GM21528 (cell line): ENCODE results near the gene SREBF2.

Experiments
- ATAC-seq: cut with Tn5 transposase; IDR thresholded peaks from one replicate; pipeline ENCODE4 v1.9.1; 2021; ENCODE audit warnings: mild to moderate bottlenecking, moderate library complexity; ENCODE audit not compliant: unreplicated experiment, low FRiP score

Gene SREBF2

DNA sequence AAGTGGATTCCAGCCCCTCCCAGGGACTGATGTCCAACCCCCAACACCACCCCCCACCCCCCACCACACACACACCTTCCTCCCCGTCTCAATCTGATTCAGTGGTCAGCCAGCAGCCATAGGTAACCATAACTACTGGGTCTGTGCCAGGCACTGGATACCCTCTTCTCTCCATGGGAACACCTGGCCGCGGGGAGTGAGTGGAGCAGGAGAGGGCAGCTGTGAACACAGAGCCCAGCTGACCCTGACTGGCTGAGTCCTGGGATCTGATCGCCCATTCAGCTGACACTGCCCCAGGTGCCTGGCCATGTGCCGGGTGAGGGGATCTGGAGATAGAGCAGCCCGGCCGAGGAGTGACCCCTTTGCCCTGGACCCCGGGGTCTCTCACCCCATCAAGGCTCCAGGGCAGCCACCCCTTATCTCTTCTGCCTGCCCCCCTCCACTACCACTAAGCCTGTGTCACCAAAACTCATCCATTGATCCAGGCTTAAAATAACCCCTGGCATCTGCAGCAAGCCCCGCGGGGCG is 84.5 kb downstream of the SREBF2 start:
- no peak for ATAC-seq

DNA sequence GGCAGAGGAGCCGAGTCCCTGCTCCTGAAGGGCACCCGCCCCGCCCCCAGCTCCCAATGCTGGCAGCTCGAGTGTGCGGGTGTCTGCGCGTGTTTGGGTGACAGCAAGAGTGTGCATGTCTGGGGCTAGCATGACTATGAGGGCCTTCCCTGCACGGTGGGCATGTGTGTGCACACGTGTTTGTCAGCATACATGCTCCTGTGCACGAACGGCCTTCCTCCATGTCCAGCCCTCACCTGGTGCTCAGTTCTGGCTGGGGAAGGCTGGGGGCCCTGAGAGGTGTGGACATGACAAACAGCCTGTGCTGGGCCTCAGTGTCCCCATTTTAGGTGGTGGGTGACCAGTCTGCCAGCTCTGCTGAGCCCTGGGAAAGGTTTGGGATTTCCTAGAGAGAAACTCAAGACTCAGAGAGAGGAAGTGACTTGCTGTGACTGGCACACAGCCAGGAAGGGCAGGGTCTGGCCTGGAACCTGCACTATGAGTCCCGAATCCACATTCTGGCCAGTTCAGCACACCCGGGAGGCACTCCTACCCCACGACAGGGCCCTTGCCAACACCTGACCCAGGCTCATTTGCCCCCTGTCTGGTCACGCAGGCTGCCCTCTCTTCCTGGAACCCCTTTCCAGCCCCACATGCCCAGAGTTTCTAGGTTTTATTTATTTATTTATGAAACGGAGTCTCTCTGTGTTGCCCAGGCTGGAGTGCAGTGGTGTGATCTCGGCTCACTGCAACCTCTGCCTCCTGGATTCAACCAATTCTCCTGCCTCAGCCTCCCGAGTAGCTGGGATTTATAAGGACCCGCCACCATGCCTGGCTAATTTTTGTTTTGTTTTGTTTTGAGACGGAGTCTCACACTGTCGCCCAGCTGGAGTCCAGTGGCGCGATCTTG is 85.2 kb downstream of the SREBF2 start:
- ATAC-seq: no peak

DNA sequence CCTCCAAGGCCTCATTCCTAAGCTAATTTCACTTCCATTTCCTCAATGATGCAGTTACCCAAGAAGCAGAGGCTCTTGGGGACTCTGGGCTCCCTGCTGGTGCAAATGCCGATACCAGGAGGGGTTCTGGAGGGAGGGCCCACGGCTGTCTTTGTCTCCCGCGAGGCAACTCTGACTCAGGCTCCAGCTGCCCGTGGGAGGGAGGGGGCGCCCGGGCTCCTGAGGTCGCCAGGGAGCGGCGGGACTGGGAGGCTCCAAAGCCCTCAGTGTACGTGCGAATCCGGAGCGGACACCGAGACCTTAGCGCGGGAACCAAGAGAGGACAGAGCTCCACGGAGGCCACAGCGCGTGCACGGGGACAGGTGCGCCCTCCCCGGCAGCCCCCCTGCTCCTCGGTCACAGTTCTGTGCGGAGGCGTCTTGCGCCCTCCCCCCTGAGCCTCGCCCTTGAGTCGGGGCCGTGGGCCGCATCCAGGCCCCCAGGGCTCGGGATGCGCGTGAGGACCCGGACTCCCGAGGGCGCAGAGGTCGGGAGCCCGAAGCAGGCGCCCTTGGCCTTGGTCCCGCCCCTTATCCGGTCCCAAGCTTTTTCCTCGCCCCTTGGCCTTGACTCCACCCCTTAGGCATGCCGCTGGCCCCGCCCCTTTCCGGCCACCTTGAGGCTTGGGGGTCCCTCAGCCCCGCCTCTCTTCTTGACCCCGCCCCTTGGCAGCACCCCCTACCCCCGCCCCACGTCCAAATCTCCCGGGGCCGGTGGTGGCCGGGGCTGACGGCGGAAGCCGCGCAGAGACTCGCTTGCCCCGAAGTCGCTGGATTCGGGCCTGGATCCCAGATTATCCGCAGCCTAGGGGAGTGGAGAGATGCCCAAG is 86.7 kb downstream of the SREBF2 start:
- peak; percentile 46 for ATAC-seq

DNA sequence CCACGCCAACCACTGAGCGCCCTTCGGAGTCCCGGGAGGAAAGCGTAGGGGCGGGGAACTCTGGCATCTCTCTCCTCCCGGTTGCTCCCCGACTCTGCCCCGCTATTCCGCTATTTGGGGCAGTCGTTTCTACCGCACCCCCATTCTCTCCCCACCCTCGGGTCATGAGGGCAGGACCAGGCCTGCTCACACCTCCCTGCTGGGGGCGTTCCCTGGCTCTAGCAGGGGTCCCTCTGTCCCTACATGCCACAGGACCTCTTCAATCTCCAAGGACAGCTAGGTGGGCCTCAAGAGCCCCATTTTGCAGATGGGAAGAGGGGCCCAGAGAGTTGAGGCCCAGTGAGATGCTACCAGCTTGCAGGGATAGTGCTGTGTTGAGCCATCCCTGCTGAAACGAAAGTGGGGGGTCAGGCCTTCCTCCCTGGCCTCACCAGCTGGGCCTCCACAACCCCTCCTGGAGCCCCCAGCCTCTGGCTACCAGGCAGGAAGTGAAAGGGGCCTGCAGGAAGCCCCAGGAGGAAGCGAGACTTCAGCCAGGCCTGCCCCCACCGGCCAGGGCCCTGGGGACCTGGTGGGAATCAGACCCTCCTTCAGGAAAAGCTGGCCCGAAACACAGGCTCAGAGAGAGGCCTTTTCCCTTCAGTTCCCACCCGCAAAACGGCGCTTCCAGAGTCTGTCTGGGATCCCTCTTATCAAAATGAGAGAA is 87.5 kb downstream of the SREBF2 start:
- peak; percentile 18 for ATAC-seq

DNA sequence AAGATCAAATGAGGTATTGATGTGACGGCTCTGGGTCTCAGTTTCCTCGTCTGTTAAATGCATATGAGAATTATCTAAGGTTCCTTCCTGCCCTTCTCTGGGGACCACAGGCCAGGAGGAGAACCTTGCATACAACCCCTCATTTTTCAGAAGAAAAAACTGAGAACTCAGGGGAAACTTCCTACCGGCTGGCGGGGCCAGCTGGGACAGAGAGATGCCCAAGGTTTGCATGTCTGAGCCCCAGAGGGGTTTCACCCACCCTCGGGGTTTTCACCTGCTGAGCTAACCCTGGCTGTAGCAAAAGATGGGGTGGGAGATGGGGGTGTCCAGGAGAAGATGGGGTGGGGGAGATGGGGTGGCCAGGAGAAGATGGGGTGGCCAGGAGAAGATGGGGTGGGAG is 89.4 kb downstream of the SREBF2 start:
- no peak for ATAC-seq

DNA sequence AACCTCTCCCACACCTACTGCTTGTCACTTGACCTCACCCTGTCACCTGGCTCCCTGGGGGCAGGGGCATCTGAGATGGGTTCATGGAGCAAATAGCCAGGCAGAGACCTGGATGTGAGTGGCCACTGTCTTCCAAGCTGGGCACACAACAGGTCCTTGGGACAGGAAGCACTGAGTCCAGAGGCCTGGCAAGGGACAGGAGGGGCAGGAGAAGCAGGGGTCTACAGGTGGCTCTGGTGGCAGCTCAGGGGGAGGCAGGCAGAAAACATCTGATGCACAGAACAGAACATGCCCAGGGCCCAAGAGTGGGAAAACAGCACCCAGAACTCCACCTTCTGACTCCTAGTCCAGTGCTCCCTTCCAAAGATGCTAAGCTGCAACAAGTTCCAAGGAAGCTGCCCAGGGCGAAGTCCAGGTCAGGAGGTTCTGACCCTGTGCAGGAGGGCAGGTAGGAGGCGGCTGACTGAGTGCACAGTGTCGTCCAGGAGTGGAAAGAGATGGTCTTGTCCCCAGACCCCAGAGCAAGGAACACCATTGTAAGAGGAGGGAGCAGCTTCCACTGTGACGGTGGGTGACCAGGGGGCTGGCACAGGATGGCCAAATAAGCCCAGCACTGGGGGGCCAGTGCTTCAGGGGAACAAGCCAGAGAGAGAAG is 90.2 kb downstream of the SREBF2 start:
- ATAC-seq: no peak

DNA sequence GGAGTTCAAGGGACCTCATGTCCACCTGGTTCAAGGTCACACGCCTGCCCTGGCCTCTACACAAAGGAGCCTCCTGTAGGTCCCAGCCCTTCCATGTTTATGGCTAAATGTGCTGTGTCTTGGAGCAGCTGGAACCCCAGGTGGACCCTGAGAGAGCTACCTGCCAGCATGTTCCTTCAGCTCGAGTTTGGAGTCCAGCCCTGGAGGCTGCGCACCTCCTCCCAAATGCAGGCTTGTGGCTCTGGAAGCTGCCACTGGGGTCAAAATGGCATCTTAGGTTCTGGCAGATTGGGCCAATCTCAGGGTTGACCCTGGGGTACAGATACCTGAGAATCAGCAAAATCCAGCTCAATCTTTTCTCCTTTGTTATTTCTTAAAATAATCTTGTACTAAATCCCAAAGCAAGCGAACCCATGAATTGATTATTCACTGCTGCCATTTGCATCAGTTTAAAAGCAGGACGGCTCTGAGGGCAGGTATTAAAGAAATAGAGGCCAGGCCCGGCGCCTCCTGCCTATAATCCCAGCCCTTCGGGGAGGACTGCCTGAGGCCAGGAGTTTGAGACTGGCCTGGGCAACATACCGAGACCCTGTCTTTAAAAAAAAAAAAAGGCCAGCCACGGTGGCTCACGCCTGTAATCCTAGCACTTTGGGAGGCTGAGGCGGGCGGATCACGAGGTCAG is 90.8 kb downstream of the SREBF2 start:
- ATAC-seq: no peak

DNA sequence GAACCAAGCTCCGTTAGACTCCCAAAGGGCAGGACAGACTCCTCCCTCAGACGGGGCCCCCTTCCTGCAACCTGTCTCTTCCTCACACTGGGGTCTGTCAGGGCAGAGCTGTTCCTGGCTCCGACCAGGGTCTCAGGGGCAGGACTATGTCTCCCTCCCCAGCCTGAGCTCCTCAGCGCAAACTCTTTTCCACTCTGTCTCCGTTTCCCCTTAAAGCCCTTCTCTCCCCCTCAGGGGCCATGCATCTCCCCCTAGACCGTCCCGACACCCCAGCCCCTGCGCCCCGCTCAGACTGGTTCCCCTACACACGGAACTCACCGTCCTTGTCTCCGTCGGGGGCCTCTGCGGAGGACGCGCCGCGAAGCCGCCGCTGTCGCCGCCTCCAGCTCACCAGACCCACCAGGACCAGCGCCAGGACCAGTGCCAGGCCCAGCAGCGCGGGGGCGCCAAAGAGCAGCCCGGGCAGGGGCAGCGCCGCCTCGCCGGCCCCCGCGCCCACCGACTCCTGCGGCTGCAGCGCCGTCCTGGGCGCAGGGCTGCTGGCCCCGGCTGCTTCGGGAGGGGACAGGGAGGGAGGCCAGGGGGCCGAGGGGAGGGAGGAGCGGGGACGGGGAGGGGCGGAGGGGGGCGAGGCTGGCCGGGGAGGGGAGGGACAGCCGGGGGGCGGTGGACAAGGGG is 93.0 kb downstream of the SREBF2 start:
- no peak for ATAC-seq

DNA sequence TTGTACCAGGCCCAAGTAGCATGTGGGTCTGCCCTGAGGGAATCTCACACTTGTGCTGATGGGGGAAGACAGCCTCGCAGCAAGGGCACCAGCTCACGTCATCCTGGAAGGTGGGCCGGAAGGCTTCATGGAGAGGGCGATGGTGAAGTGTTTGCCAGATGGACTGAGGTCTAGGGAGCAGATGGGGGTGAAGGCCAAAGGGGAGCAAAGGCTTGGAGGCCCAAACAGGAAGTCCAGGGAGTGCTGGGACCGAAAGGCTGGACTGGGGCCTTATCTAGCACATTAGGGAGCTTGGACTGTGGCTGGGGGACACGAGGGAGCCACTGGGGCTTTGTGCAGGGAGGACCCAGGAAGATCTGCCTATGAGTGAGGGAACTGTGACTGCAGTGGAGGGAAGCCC is 94.9 kb downstream of the SREBF2 start:
- no peak for ATAC-seq

DNA sequence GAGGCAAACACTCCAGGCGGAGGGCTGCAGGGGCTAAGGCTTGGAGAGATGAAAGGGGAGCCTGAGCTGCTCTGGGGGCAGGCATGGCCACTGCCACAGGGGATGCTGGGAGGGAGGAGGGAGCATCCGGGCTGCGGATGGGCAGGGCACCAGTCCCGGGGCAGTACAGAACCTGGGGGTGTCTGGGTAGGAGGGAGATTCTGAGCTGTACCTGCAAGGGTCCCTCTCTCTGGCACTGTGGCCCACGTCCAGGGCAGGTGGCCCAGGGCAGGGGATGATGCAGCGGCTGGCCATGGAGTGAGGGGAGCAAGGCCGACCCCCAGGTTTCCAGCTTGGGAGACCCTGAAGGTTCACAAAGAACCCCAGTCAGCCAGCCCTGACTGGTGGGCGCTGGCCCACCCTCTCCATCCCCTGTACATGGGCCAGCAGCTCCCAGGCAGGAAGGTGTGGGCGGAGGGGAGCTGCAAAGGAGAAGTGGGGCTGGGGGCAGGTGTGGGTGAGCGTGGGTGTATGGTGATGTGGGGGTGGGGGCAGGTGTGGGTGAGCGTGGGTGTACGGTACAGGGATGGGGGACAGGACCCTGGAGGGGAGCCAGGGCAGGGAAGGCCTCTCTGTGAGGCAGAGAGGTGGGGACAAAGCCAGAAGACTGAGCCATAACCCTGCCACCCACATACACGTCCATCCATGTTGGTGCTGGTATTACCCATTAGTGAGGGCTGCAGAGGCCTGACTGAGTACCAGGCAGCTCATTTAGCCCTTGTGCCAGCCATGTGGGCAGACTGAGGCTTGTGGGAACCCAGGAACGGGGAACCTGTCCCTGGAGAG is 95.9 kb downstream of the SREBF2 start:
- ATAC-seq: no peak

DNA sequence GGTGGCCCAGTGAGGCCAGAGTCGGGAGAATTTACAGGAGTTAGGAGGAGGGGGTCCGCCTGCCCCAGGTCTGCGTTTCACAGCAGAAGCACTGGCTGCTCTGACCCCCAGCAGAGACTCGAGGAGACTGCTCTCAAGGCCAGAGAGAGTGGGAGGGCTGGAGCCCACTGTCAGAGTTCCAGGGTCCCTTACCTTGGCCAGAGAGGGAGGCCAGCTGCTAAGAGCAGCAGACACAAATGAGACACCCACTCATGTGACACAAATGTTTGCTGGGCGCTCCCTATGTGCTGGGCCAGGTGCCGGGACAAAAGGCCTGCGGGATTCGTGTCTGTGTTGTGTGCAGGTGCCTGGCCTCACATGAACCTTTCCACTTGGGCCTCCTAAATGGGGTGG is 96.5 kb downstream of the SREBF2 start:
- ATAC-seq: no peak

DNA sequence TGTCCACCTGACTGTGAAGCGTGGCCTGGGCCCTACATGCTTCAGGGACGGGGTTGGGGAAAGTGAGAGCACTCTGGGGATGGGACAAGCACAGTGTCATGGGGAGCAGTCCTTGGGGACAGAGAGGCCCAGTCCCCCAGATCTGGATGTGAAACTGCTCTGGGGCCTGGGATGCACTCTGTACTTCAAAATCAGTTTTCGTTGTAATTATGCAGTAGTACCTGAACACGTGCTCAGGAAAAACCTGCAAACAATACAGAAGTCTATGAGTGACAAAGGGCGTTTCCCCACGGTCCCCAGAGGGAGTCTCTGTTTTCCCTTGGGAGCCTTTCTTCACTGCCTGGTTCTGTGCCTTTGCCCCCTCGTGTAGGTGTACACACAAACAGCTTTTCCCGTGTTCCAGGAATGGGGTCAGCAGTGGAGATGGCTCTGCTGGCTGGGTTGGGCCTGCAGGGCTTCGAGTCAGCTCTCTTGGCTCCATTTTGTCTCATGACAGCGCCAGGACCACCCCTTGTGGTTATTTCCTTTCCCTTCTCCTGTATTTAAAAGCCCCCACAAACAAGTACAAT is 98.9 kb downstream of the SREBF2 start:
- no peak for ATAC-seq

DNA sequence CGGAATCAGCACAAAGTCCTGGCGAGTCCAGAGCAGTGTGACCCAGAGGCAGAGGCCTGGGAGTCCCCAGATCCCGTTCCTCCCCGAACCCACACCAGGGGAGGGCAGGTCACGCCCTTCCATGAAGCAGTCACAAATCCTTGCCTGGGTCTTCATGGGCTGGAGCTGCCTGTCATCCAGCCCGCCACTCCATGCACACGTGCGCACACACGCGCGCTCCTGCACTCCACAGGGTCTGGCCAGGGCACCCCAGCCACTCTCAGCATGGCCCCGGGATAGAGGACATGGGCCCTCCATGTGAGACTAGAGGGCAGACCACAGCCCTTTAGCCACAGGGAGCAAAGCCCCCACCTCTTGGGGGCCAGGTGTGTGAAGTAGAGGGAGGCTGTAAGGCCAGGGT is 99.4 kb downstream of the SREBF2 start:
- ATAC-seq: no peak

DNA sequence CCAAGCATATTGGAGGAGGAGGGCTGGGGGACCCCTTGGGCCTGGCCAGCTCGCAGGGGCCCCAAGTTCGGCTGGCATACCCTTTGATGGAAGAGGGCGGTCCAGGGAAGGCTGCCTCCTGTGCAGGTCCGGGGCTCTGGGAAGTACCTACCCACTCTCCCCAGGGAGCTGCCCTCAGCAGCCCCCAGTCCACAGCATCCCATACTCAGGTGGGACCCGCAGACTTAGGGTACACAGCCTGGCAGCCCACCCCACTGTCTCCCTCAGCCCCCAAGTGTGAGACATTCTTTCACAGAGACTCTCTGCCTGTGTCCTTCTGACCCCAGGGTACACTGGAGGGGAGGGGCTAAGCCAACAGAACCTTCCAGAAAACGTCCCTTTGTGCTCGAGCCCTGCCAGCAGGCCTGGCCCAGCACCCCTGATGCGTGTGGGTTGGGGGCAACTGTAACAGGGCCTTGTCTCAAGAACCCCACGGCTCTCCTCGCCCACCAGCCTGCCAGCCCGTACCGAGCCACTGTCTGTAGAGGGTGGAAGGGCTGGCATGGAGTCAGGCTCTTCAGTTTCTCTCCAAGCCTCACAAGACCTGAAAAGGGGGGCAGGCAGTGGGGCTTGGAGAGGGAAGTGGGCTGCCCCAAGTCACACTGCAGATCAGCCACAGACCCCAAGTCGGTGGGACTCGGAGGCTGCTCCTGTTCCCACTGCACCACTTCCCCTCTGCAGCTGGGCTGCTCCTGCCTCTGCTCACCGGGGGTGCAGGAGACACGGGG is 100.7 kb downstream of the SREBF2 start:
- no peak for ATAC-seq

DNA sequence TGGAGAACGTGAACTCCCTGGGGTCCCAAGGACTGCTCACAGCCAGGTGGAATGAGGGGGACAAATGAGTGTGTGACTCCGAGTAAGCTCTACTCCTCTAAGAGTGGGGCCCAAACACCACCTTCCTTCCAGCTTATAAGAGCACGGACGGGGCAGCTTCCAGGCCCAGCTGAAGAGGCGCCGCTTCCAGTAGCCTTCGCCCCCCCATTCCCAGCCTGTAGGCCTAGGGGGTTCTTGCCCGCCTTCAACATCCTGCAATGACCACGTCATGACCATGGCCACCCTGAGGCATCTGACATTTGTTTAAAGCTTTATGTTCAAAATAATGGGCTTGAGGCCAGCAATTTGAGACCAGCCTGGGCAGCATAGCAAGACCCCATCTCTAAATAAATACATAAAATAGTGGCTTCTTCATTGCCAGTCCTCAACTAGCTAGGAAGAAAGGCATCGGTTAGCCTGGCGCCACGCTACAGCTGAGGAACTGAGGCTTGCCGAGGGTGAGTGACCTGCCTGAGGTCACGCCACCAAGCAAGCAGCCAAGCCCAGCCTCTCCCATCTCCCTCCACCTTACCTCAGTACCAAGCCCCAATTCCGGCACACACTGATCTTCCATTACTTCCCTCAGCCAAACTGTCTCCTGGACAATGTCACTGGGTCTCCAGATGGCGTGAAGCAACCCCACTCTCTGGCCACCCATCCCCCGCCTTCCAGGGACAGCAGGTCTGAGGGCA is 101.5 kb downstream of the SREBF2 start:
- no peak for ATAC-seq

DNA sequence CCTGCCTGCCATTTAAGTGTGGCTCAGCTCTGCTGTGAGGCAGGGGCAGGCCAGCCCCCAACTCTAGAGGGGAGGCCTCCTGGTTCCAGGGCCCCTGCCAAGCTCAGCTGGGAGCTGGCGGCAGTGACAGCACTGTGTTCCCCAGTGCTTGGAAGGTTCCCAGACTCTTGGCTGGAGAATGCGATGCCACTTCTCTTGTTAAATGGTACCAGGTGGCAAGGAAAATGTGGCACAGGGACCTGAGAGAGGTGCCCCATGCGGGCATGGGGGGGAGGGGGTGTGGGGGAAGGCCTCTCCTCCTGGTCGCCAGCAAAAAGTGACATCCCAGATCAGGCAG is 102.1 kb downstream of the SREBF2 start:
- no peak for ATAC-seq

DNA sequence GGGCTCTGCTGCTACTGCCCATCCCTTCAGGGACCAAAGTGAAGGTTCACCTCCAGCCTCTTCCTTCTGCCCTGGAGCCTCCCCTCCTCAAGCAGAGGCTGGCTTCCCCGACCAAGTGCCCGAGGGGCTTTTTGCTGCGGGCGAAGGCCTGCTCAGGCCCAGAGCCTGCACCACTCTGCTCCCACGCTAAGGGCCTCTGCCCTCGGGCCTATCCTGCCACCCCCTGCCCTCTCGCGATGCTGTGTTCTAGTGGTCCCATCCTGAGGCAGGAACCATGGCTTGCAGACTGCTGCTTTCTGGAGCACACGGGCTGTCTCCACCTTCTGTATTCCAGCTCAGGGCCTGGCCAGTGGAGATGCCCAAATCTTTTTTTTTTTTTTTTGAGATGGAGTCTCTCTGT is 102.6 kb downstream of the SREBF2 start:
- no peak for ATAC-seq
